GM12891 (cell line): ENCODE results near the gene SENP1.

ENCODE experiments used
- DNase-seq: peaks from one replicate; pipeline ENCODE4 v3.0.0; 2011; ENCODE audit warnings: low spot score; ENCODE audit not compliant: insufficient read length
- FAIRE-seq: peaks from 2 replicates; lab custom pipeline; 2011; peaks lifted over from hg19 to GRCh38; lab: Jason Lieb, UNC
- PAX5 ChIP-seq: IDR thresholded peaks from 2 replicates; pipeline ENCODE4 v1.6.1; 2011; ENCODE audit warnings: low read length, moderate library complexity, mild to moderate bottlenecking; ENCODE audit not compliant: insufficient read depth, severe bottlenecking
- POLR2A ChIP-seq: IDR thresholded peaks from 2 replicates; pipeline ENCODE4 v1.6.1; 2011; ENCODE audit warnings: low read depth, low read length, control low read depth
- POLR2AphosphoS5 ChIP-seq: IDR thresholded peaks from 2 replicates; pipeline ENCODE4 v1.6.1; 2011; ENCODE audit warnings: low read depth, low read length, control low read depth
- POU2F2 ChIP-seq: IDR thresholded peaks from 2 replicates; pipeline ENCODE4 v1.6.1; 2011; ENCODE audit warnings: low read depth, mild to moderate bottlenecking, control low read depth, low read length, moderate library complexity
- SPI1 ChIP-seq: IDR thresholded peaks from 2 replicates; pipeline ENCODE4 v1.6.1; 2011; ENCODE audit warnings: low read depth, low read length, control low read depth
- TAF1 ChIP-seq: IDR thresholded peaks from 2 replicates; pipeline ENCODE4 v1.6.1; 2011; ENCODE audit warnings: low read depth, low read length, control low read depth

The SENP1 gene

GRCh38 chr12:48029491-48030172 is 76.2 kb downstream of the SENP1 start:
- FAIRE-seq = no peak
- TF ChIP-seq TAF1 (no peak), POLR2AphosphoS5 (no peak), SPI1 (no peak), PAX5 (no peak), POU2F2 (no peak), POLR2A (no peak)
- no peak for DNase-seq

- no peak for DNase-seq
- no peak for FAIRE-seq
- no peak for TF ChIP-seq POLR2A
- TF ChIP-seq PAX5 = no peak
- no peak for TF ChIP-seq POLR2AphosphoS5
- TF ChIP-seq TAF1 = no peak
- no peak for TF ChIP-seq POU2F2
Measured at GRCh38 chr12:48028541-48029431, 77.1 kb downstream of the SENP1 start.

GRCh38 chr12:48027183-48028002 is 78.5 kb downstream of the SENP1 start:
- no peak for TF ChIP-seq SPI1
- no peak for TF ChIP-seq POLR2AphosphoS5
- TF ChIP-seq TAF1 = no peak
- no peak for TF ChIP-seq POLR2A
- TF ChIP-seq PAX5 = no peak
- DNase-seq (no peak), FAIRE-seq (no peak)

- no peak for FAIRE-seq
- TF ChIP-seq POU2F2 = no peak
- no peak for TF ChIP-seq POLR2AphosphoS5
- TF ChIP-seq PAX5 = no peak
- TF ChIP-seq POLR2A = no peak
- TF ChIP-seq SPI1 = no peak
- TF ChIP-seq TAF1 = no peak
- DNase-seq = no peak
Measured at GRCh38 chr12:48026060-48026827, 79.6 kb downstream of the SENP1 start.

GRCh38 chr12:48025281-48025680 is 80.6 kb downstream of the SENP1 start:
- FAIRE-seq (no peak), DNase-seq (no peak)
- TF ChIP-seq SPI1 = no peak
- no peak for TF ChIP-seq POU2F2
- TF ChIP-seq POLR2A = no peak
- no peak for TF ChIP-seq TAF1
- no peak for TF ChIP-seq PAX5
- TF ChIP-seq POLR2AphosphoS5 = no peak

GRCh38 chr12:48024735-48025134 is 81.1 kb downstream of the SENP1 start:
- TF ChIP-seq SPI1 = no peak
- TF ChIP-seq PAX5 = no peak
- no peak for TF ChIP-seq POLR2AphosphoS5
- TF ChIP-seq POU2F2 = no peak
- TF ChIP-seq POLR2A = no peak
- TF ChIP-seq TAF1 = no peak
- DNase-seq = no peak
- FAIRE-seq = no peak

- TF ChIP-seq POLR2A = no peak
- no peak for TF ChIP-seq PAX5
- TF ChIP-seq POU2F2 = no peak
- TF ChIP-seq TAF1 = no peak
- FAIRE-seq = no peak
- no peak for DNase-seq
Measured at GRCh38 chr12:48023386-48023785, 82.5 kb downstream of the SENP1 start.

- FAIRE-seq (no peak), DNase-seq (no peak)
- no peak for TF ChIP-seq POLR2A
Measured at GRCh38 chr12:48022676-48023385, 83.0 kb downstream of the SENP1 start.

- no peak for TF ChIP-seq SPI1
- TF ChIP-seq POLR2A = no peak
- no peak for TF ChIP-seq POU2F2
- TF ChIP-seq POLR2AphosphoS5 = no peak
- TF ChIP-seq PAX5 = no peak
- no peak for TF ChIP-seq TAF1
- DNase-seq = no peak
- FAIRE-seq = no peak
Measured at GRCh38 chr12:48022180-48022521, 83.7 kb downstream of the SENP1 start.
